ENCODE data around the gene PTPRK.

- TF ChIP-seq, protein P1, sequence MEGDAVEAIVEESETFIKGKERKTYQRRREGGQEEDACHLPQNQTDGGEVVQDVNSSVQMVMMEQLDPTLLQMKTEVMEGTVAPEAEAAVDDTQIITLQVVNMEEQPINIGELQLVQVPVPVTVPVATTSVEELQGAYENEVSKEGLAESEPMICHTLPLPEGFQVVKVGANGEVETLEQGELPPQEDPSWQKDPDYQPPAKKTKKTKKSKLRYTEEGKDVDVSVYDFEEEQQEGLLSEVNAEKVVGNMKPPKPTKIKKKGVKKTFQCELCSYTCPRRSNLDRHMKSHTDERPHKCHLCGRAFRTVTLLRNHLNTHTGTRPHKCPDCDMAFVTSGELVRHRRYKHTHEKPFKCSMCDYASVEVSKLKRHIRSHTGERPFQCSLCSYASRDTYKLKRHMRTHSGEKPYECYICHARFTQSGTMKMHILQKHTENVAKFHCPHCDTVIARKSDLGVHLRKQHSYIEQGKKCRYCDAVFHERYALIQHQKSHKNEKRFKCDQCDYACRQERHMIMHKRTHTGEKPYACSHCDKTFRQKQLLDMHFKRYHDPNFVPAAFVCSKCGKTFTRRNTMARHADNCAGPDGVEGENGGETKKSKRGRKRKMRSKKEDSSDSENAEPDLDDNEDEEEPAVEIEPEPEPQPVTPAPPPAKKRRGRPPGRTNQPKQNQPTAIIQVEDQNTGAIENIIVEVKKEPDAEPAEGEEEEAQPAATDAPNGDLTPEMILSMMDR (IDR thresholded peaks at IDR 0.05): no peak
- TF ChIP-seq POLR2A (IDR thresholded peaks at IDR 0.05) (no peak), POLR2AphosphoS5 (IDR thresholded peaks at IDR 0.05) (no peak)
Observed at GRCh38 chr6:128240024-128240428, 280.4 kb downstream of the PTPRK start.

Data from suprapubic skin (tissue), 4 donors.